Osteoblast (primary cell): ENCODE results near the gene YBEY. TPM values are rescaled to one million over a fixed set of nuclear protein-coding genes. Genes with fewer than 3 reads are reported as not detected.
A peak's percentile ranks its signal among the peaks of the same experiment; 100 is the strongest.

Experiments
- DNase-seq: peaks from one replicate; pipeline ENCODE4 v3.0.0; 2011; ENCODE audit warnings: low spot score, mixed read lengths; ENCODE audit not compliant: insufficient read length; ENCODE audit errors: missing footprints
- H2AFZ ChIP-seq: 2 replicates; pipeline ENCODE4 v1.6.0; 2011; ENCODE audit warnings: mild to moderate bottlenecking, low read length
- H3K27ac ChIP-seq: 2 replicates; pipeline ENCODE4 v1.5.1; 2011; ENCODE audit warnings: mild to moderate bottlenecking, low read depth, low read length, moderate library complexity
- H3K27me3 ChIP-seq: 2 replicates; pipeline ENCODE4 v1.6.0; 2012; ENCODE audit warnings: mild to moderate bottlenecking, control low read depth, inconsistent platforms, low read length, moderate library complexity; ENCODE audit not compliant: insufficient read depth
- H3K36me3 ChIP-seq: 2 replicates; pipeline ENCODE4 v1.5.1; 2011; ENCODE audit warnings: mild to moderate bottlenecking, low read length, control low read depth, moderate library complexity; ENCODE audit not compliant: insufficient read depth
- H3K4me1 ChIP-seq: 2 replicates; pipeline ENCODE4 v1.5.1; 2011; ENCODE audit warnings: mild to moderate bottlenecking, low read length, control low read depth, moderate library complexity; ENCODE audit not compliant: insufficient read depth
- H3K4me2 ChIP-seq: 2 replicates; pipeline ENCODE4 v1.6.0; 2011; ENCODE audit warnings: mild to moderate bottlenecking, low read length; ENCODE audit not compliant: insufficient read depth
- H3K4me3 ChIP-seq: fragments of 200-600 bp; sonication (generic); 3 replicates; pipeline ENCODE4 v1.5.1; 2012; ENCODE audit warnings: mild to moderate bottlenecking, low read length, inconsistent platforms; ENCODE audit not compliant: insufficient read depth
- H3K79me2 ChIP-seq: 2 replicates; pipeline ENCODE4 v1.6.0; 2012; ENCODE audit warnings: mild to moderate bottlenecking, low read length, control low read depth, inconsistent platforms; ENCODE audit not compliant: insufficient read depth
- H3K9me3 ChIP-seq: 2 replicates; pipeline ENCODE4 v1.5.1; 2011; ENCODE audit warnings: low read depth, low read length, control low read depth
- H4K20me1 ChIP-seq: 2 replicates; pipeline ENCODE4 v1.6.0; 2012; ENCODE audit warnings: mild to moderate bottlenecking, low read length, control low read depth; ENCODE audit not compliant: insufficient read depth
- CTCF ChIP-seq: IDR thresholded peaks from 2 replicates; pipeline ENCODE4 v1.5.1; 2011; ENCODE audit warnings: mild to moderate bottlenecking, low read depth, low read length, moderate library complexity; ENCODE audit errors: extremely low read depth
- total RNA-seq: library from RNA; depleted of rRNA; stranded (reverse); fragments of >200 nt; gene quantifications from 2 replicates; pipeline ENCODE4 v1.2.3, GENCODE V29; 2012

Gene YBEY
- total RNA-seq, 1 donor = 18.8 TPM

GRCh38 chr21:46255166-46255565, 31.0 kb upstream of the YBEY start:
- no peaks in the 10 kb centered on the region for H3K4me1 ChIP-seq
- TF ChIP-seq CTCF = no peak
- no peak overlapping the region for H3K4me2 ChIP-seq
- peaks cover 92% of the 10 kb centered on the region for H3K36me3 ChIP-seq
- no peak overlapping the region for H3K27ac ChIP-seq
- no peaks in the 10 kb centered on the region for H3K9me3 ChIP-seq
- no peaks in the 10 kb centered on the region for H3K79me2 ChIP-seq
- no peak overlapping the region for H3K4me3 ChIP-seq
- H3K27me3 ChIP-seq = no peaks in the 10 kb centered on the region
- peak; percentile 22 for DNase-seq
- H2AFZ ChIP-seq = no peak overlapping the region
- H4K20me1 ChIP-seq = peaks cover 3% of the 10 kb centered on the region

GRCh38 chr21:46255758-46256337, 30.3 kb upstream of the YBEY start:
- DNase-seq = peak; percentile 25
- TF ChIP-seq CTCF = no peak
- H3K36me3 ChIP-seq = peaks cover 92% of the 10 kb centered on the region

GRCh38 chr21:46256501-46256994, 29.6 kb upstream of the YBEY start:
- TF ChIP-seq CTCF = no peak
- Histone ChIP-seq H4K20me1 (peaks cover 3% of the 10 kb centered on the region), H2AFZ (no peak overlapping the region), H3K4me3 (no peak overlapping the region), H3K36me3 (peaks cover 92% of the 10 kb centered on the region), H3K27ac (no peak overlapping the region), H3K79me2 (no peaks in the 10 kb centered on the region), H3K27me3 (no peaks in the 10 kb centered on the region), H3K9me3 (no peaks in the 10 kb centered on the region), H3K4me1 (no peaks in the 10 kb centered on the region), H3K4me2 (no peak overlapping the region)
- peak; percentile 57 for DNase-seq

More at GRCh38 chr21:46255758-46256337, 30.3 kb upstream of the YBEY start:
- no peaks in the 10 kb centered on the region for H3K4me1 ChIP-seq
- no peaks in the 10 kb centered on the region for H3K27me3 ChIP-seq
- H3K9me3 ChIP-seq = no peaks in the 10 kb centered on the region
- H3K4me2 ChIP-seq = no peak overlapping the region
- no peaks in the 10 kb centered on the region for H3K79me2 ChIP-seq
- H3K27ac ChIP-seq = no peak overlapping the region
- H3K4me3 ChIP-seq = no peak overlapping the region
- H4K20me1 ChIP-seq = peaks cover 3% of the 10 kb centered on the region
- no peak overlapping the region for H2AFZ ChIP-seq

- H3K4me1 ChIP-seq = no peaks in the 10 kb centered on the region
- TF ChIP-seq CTCF = no peak
- H3K79me2 ChIP-seq = no peaks in the 10 kb centered on the region
- H3K27ac ChIP-seq = no peak overlapping the region
- no peaks in the 10 kb centered on the region for H3K27me3 ChIP-seq
- H2AFZ ChIP-seq = no peak overlapping the region
- no peak overlapping the region for H3K4me3 ChIP-seq
- H3K4me2 ChIP-seq = no peak overlapping the region
- H4K20me1 ChIP-seq = peaks cover 13% of the 10 kb centered on the region
- peaks cover 80% of the 10 kb centered on the region for H3K36me3 ChIP-seq
- DNase-seq = peak; percentile 42
- no peaks in the 10 kb centered on the region for H3K9me3 ChIP-seq
Measured at GRCh38 chr21:46264046-46264689, 22.0 kb upstream of the YBEY start.
